NCI-H1092 (cell line): ENCODE data around the gene RNF212.

Experiments used
- DNase-seq: peaks from one replicate; lab custom pipeline; 2025; lab: John Stamatoyannopoulos, UW

The RNF212 gene

DNA sequence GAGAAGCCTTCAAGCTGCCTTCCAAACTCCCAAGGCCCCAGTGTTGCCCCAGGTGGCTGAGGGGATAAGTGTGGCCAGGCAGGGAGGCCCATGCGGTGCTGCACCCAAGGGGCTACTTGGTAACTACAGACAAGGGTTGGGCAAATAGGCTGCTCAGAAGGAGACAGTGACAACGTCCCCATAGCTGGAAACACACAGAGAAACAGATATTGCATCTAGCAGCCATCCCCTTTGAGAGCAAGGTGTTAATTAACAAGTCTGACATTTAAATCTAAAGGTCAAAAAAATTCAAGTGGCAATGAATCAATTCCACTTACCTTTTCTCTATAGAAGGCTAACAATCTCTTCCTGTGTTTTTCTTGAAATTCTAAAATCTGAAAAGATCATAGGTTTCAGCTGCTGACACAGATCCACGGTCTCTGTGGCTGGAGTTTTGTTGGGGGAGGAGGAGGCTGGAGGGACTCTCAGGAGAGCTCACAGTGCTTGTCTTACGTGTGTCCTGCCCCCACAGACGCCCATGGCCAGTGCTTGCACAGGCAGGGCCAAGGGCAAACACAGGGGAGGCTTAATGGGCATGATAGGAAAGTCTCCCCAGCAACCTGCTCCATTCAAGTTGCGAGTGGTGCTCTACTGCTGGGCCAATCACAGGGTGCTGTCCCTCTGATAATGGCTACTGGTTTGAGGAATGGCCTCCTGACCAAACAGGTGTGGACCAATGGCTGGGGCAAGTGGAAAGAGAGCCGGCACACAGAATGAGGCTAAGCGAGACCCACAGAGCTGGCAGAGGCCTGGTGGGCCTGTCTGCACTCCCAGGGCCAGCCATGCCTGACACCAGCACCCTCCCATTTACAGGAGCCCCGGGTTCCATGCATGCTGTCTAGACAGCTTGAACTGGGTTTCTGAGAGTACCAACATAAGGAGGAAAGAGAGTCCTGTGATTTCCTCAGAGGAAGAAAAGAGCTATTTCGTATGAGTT is 22.6 kb downstream of the RNF212 start:
- DNase-seq: no peak

DNA sequence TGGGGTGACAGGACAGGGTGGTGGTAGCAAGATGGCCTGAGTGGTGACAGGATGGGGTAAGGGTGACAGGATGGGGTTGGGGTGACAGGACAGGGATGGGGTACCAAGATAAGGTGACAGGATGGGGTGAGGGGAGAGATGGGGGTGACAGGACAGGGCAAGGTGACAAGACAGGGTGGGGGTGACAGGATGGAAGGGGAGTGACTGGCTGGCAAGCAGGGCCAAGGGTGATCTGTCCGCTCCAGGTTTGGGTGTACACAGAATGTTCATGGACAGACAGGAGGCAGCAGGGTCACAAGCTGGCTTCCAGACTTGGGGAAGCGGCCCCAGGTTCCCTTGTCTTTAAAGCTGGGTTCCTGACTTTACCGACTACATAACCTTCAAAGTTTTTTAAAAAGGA is 23.3 kb downstream of the RNF212 start:
- no peak for DNase-seq

DNA sequence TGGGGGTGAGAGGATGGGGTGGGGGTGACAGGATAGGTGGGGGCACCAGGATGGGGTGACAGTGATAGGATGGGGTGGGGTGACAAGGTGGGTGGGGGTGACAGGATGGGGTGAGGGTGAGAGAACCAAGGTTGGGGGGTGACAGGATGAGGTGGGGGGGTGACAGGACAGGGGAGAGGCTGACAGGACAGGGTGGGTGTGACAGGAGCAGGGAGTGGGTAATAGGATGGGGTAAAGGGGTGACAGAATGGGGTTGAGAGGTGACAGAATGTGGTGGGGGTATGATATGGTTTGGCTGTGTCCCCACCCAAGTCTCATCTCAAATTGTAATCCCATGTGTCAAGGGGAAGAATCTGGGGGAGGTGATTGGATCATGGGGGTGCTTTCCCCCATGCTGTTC is 26.0 kb downstream of the RNF212 start:
- DNase-seq: no peak

DNA sequence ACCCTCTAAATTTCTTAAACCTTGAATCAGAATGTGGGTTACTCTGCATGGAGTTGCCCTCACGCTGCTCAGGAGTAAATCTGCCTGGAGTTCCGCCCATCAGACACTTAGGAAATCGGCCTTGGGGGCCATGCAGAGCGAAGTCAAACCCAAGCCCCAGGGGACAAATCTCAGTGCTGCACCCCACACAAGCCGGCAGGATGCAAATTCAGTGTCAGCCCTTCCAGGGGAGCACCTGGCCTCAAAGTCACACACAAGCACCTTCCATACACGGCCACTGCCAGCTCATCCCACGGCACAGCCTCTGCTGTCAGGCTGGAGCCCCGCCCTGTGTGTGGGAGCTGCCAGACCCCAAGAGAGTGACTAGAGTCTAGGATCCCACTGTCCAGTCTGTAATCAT is 27.4 kb downstream of the RNF212 start:
- no peak for DNase-seq

DNA sequence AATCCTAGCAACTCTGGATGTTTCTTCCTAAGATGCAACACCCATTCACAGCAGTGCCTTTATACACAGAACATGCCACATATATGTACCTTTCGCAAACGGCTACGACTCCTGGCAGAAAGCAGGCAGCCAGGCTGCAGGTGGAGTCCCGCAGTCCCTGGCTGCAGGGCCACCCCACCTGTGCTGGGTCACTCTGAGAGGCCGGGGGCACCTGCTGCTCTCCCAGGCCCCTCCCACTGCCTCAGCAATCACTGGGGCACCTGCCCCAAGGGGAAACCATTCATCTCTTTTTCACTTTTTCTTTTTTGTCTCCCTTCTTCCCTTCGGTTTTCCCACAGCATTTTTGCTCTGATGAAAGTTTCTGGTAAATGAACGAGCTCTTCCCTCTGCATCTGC is 28.0 kb downstream of the RNF212 start:
- no peak for DNase-seq

DNA sequence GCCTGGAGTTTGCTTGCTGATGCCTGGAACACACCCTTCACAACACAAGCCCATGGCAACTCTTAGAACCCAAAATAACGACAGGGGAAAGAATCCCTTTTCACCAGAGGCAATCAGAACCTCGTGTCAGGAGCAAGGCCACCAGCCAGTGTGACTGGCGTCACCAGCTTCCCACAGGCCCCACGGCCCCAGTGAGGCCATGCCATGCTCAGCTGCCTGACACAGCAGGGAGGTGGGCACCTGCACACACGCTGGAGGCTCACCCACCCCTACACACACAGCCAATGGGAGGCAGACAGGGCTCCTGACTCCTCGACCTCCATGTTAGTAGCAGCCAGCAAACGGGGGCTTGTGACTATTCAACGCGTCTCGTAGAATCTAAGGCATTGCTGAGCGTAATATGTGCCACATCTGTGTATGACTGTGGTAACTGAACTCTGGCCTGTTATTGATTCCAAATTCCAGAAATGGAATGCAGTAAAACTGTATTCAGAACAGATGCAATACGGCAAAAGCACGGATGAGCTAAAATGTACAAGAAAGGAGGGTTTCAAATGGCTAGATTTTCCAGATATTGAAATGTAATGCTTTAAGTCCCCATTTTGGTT is 28.5 kb downstream of the RNF212 start:
- no peak for DNase-seq

DNA sequence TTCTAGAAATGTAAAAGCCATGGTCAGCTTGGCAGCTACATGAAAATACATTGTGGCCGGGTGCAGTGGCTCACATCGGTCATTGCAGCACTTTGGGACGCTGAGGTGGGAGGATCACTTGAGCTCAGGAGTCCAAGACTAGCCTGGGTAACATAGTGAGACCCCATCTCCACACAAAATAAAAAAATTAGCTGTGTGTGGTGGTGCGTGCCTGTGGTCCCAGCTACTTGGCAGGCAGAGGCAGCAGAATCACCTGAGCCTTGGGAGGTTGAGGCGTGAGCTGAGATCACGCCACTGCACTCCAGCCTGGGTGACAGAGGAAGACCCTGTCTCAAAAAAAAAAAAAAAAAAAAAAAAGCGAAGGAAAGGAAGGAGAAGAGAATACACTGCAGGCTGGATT is 29.0 kb downstream of the RNF212 start:
- DNase-seq: no peak

DNA sequence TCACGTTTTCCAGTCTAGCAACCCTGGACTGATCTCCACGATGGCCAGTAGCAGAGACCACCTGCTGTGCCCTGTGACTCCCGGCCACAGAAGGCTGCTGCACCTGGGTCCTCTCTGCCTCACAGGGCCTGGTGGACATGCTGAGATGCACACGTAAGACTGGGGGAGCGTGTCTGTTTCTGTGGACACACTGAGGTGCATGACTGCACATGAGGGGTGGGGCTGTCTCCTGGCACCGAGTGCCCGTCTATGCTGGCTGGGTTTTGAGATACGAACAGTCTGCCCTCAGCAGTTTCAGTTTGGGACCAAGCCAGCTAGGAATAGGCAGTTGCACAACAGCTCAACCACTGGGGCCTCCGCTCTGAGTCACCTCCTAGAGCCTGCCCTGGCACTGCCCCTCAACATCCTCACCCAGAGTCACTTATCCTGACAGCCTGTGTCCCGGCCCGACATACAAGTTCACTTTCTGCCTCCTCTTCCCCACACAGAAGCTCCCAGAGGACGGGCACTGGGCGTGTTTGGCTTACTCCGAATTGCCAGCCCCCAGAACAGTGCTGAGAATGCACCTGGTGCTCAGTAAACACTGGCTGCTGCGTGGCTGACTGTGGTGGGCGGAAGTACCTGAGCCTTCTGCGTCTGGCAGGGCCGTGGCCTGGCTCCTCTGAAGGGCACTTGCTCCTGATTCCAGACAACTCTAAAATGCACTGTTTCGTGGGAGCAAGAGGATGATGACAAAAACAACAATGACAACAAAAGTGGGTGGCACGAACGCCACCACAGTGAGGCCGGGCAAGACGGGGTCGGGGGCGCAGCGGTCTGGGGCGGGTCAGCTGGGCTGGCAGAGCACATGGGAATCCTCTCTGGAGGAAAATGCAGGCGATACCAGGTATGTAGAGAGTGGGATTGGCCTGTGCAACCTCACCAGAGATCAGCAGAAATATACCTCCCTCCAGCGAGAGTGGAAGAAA is 30.9 kb downstream of the RNF212 start:
- DNase-seq: no peak

DNA sequence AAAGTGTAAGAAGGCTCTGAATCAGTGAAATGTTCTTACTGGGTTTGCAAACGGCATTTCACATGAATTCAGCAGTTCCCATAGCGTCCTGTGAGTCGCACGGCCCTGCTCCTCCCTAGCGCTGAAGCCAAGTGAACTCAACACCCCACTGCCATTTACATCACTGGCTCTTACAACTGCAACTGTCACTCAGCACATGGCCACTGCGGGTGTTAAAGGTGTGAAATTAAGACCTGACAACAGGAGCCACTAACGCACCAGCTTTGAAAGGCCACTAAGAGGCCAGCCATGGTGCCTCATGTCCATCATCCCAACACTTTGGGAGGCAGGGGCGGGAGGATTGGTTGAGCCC is 31.7 kb downstream of the RNF212 start:
- DNase-seq: no peak

DNA sequence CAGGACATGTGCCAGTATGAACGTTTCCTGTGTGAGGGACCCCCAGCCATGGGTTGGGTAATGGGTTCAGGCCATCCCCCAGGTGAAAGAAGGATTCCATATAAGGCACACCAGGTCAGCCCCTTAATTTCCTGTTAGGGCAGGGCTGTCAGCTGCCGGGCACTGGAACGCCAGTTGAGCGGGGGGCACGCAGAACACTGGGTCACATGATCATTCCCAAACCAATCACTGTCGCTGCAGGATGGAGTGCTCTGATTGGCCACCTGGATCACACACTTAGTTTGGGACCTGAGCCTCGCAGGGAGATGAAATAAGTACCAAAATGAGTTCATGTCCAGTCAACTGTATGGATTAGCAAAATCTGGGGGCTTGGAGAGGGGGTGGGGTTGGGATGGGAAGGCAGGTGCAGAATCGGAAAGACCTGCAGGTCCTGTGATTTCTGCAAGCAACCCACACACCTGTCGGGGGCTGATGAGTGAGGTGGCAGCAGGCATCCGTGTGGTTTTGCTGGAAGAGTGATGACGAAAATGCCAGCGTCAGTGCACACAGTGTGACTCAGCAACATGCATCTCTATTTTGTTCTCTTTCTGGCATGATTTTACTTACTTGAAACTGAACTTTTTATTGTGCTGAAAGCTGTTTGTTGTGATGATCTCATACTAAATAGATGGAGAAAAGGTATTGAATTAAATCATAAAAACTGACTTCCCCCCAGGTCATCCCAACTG is 32.2 kb downstream of the RNF212 start:
- no peak for DNase-seq

DNA sequence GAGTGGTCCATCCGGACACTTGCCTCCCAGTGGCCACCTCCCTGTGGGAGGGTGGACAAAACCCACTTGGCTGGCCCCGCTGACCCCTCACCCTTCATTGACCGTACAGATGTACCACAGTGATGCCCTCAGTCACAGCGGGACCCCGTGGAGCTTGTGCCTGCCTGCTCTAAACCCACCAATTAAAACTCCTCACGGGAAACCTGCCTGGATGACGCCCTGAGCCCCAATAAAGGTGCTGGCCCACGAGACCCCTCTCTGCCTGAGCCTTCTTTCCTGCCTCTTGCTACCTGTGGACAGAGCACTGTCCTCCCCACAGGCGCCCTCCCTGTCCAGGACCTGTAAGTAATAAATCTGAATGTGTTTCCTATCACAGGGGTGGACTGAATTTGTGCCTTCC is 32.9 kb downstream of the RNF212 start:
- no peak for DNase-seq

DNA sequence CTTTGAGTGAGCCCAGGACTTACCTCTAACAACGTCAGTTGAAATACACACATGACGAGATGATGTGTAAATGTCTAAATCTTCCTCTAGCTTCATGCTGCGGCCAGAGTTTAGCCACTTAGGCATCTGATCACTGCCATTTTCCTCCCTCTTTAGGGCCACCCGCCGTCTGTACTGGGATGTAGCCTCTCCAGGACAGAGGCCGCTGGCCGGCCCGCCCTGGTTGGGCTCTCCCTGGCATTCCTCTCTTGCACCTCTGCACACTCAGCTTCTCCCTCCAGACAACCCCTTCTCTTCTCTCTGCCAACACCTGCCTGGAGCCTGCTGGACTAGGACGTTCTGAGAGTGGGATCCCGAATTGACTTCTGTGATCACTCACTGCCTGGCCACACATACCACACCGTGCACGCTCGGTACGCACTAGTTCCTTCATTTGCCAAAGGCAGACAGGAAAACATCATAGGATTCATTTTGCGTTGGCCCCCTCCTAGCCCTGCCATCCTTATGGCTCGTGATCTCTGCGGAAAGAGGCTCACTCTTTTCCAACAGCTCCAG is 33.6 kb downstream of the RNF212 start:
- no peak for DNase-seq

DNA sequence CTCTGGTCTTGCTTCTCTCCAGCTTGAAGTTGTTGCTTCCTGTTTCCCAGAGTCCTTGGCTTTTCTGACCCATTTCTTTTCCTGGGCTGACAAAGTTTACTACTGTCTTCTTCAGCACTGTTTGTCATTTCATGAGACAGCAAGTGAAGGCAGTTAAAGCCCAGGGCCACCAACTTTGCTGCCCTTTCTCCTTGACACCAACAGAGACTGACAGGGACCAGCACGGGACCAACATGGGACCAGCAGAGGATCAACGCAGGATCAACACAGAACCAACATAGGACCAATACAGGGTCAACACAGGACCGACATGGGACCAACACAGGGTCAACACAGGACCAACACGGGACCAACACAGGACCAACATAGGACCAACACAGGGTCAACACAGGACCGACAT is 34.9 kb downstream of the RNF212 start:
- no peak for DNase-seq

DNA sequence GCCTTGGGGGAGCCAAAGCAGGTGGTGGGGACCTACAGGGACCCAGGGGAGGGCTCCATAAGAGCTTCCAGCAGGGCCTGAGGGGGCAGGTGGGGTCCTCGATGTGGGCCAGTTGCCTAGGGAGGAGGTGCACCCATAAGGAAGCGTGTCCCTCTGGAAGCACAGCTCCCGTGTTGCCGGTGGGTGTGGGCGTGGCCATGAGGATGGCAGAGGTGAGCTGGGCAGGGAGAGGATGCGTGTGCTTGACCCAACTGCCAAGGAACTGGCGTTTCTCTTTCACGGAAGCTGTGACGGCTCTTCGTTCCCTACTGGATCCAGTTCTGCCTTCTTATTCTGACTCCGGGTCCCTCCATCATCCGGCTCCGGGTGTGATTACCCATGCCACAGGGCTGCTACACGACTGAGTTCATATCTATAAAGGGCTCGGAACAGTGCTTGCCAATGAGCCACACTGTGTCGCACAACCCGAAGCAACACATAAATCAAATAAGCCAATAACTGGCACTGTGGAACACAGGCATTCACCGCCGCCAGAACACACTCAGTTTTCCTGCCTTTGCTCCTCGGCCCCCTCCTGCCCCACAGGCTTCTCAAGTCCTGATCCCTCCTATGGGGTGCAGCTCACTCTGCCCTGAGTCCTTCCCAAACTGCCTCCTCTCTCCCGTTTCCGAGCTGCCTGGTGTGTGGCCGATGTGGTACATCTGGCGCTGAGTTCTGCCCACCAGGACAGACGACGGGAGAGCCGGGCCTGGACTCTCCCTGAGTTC is 35.5 kb downstream of the RNF212 start:
- DNase-seq: no peak

DNA sequence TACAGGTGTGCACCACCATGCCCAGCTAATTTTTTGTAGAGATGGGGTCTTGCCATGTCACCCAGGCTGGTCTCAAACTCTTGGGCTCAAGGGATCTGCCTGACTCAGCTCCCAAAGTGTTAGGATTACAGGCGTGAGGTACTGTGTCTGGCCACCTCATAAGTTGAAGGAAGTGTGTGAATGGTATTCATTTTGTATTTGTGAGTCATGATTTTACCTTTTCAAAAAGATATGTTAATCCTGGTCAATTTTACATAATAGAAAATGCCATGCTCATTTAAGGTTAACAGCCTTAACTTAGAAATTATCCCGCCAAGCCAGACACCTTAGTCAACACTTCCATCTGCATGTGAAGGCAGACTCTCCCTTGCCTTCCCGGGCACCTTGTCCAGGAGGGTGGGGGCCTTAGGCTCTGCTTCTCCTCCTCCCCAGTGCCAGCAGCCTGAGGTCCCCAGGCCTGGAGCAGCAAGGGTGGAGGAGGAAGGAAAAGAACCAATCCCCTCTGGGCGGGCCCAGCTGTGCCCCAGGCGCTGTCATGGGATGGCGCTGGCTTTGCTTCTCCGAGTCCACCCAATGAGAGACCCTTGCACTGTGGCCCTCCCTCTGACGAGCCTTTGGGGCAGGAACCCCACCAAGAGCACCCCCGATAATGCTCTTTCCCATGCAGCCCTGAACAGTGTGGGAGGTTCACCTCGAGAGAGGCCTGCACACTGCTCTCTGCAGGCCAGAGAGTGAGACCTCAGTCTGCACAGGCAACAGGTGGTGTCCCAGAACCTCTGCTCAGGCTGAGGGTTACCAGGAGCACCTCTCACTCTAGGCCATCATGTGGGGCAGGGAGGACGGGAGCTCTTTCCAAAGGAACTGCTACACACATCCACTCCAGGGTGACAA is 37.3 kb downstream of the RNF212 start:
- no peak for DNase-seq

DNA sequence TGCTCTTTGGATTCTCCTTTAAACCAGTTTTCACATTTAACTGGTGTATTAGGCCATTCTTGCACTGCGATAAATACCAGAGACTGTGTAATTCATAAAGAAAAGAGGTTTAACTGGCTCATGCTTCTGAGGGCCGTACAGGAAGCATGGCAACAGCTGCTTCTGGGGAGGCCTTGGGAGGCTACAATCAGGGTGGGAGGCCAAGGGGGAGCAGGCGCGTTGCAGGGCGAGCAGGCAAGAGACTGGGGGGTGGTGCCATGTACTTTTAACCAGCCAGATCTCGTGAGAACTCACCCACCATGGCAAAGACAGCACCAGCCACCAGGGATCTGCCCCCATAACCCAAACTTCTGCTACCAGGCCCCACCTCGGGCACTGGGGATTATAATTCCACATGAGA is 38.1 kb downstream of the RNF212 start:
- no peak for DNase-seq

DNA sequence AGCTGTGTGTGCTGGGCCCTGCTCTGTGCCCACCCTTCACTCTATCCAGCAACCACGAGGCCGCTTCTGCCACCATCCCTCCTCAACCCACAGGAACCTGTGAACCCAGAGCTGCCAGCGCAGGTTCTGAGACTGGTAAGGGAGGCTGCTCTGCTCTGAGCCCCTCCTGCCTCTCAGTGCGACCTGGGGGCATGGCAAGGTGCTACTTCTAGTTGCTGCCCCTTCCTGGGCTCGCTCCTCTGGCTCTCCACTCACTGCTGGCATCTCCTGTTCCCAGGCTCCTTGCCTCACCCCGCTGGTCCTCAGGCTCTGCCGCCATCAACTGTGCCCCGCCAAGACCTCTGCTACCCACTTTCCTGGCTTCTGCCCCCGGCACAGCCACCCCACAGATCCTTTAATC is 39.3 kb downstream of the RNF212 start:
- DNase-seq: no peak

DNA sequence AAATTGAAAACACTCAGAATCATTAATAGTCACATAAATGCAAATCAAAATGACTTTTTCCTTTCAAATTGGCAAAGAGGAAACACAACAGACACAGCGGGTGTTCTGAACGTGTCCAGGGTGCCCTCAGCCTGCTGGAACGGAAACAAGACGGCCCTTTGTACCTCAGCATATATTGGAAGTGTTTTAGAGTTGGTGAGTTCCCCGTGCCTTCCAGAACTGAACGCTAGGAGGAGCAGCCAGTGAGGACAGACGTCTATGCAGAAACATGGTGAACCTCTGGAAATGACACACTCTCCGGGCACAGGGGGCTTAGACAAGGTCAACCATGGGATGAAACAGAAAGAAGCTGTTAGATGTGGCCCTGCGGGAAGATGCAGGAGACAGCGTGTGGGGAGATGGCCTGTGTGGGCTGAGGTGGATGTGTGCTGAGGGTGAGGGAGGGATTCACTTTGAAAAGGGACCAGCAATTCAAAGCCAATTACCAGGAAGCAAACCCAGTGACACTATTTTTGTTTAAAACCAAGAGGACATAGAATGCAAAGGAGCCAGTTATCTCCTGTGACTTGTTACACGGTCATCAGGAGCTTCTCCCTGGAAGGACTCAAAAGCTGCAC is 40.4 kb downstream of the RNF212 start:
- DNase-seq: peak; percentile 26

DNA sequence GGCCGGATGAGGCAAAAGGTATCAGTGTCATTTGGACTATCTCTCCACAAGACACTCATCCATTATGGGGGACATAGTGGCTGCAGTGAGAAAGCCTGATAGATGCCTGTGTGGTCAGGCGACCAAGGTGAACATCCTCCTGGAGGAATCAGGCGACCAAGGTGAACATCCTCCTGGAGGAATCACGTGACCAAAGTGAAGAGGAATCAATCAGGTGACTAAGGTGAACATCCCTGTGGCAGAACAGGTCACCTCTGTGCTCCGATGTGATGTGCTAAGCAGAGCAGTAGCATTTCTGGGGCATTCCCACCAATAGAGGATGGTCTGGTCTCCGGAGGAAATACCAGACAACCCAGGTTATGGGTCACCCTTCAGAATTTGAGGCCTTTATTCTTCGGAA is 44.0 kb downstream of the RNF212 start:
- DNase-seq: no peak
